ENCODE measurements around the gene CLSTN1.

Gene CLSTN1

GRCh38 chr1:9691691-9692090, 132.1 kb downstream of the CLSTN1 start:
- Histone ChIP-seq H3K27ac (ENCODE audit: low read length) (no peak overlapping the region), H3K9ac (ENCODE audit: low read length) (no peak overlapping the region)

GRCh38 chr1:9691108-9691445, 132.7 kb downstream of the CLSTN1 start:
- H3K4me3 ChIP-seq (ENCODE audit: low read length): peak overlapping the region; percentile 76
- H3K27ac ChIP-seq (ENCODE audit: low read length): no peak overlapping the region
- no peaks in the 10 kb centered on the region for H3K9me3 ChIP-seq (ENCODE audit: control insufficient read depth, low read depth, low read length)
- H3K9ac ChIP-seq (ENCODE audit: low read length): no peak overlapping the region
- peaks cover 21% of the 10 kb centered on the region for H3K4me1 ChIP-seq (ENCODE audit: control insufficient read depth, low read depth, low read length)
- H3K27me3 ChIP-seq (ENCODE audit: control insufficient read depth, insufficient read depth, low read length): peaks cover 36% of the 10 kb centered on the region
- H3K36me3 ChIP-seq (ENCODE audit: control insufficient read depth, low read depth, low read length): no peaks in the 10 kb centered on the region

More at GRCh38 chr1:9691691-9692090, 132.1 kb downstream of the CLSTN1 start:
- peaks cover 36% of the 10 kb centered on the region for H3K27me3 ChIP-seq (ENCODE audit: control insufficient read depth, insufficient read depth, low read length)
- peaks cover 18% of the 10 kb centered on the region for H3K4me1 ChIP-seq (ENCODE audit: control insufficient read depth, low read depth, low read length)
- no peaks in the 10 kb centered on the region for H3K36me3 ChIP-seq (ENCODE audit: control insufficient read depth, low read depth, low read length)
- H3K4me3 ChIP-seq (ENCODE audit: low read length): peak overlapping the region; percentile 76
- no peaks in the 10 kb centered on the region for H3K9me3 ChIP-seq (ENCODE audit: control insufficient read depth, low read depth, low read length)

GRCh38 chr1:9690440-9691107, 133.2 kb downstream of the CLSTN1 start:
- Histone ChIP-seq H3K9me3 (ENCODE audit: control insufficient read depth, low read depth, low read length) (no peaks in the 10 kb centered on the region), H3K9ac (ENCODE audit: low read length) (peak overlapping the region; percentile 68), H3K36me3 (ENCODE audit: control insufficient read depth, low read depth, low read length) (no peaks in the 10 kb centered on the region), H3K4me1 (ENCODE audit: control insufficient read depth, low read depth, low read length) (peaks cover 21% of the 10 kb centered on the region), H3K27me3 (ENCODE audit: control insufficient read depth, insufficient read depth, low read length) (peaks cover 36% of the 10 kb centered on the region), H3K4me3 (ENCODE audit: low read length) (peak overlapping the region; percentile 76), H3K27ac (ENCODE audit: low read length) (no peak overlapping the region)

- Histone ChIP-seq H3K9me3 (ENCODE audit: control insufficient read depth, low read depth, low read length) (no peaks in the 10 kb centered on the region), H3K27ac (ENCODE audit: low read length) (no peak overlapping the region), H3K36me3 (ENCODE audit: control insufficient read depth, low read depth, low read length) (no peaks in the 10 kb centered on the region), H3K27me3 (ENCODE audit: control insufficient read depth, insufficient read depth, low read length) (peaks cover 36% of the 10 kb centered on the region), H3K4me3 (ENCODE audit: low read length) (peak overlapping the region; percentile 76), H3K9ac (ENCODE audit: low read length) (peak overlapping the region; percentile 68), H3K4me1 (ENCODE audit: control insufficient read depth, low read depth, low read length) (peaks cover 21% of the 10 kb centered on the region)
Observed at GRCh38 chr1:9689971-9690381, 133.8 kb downstream of the CLSTN1 start.

GRCh38 chr1:9689011-9689706, 134.6 kb downstream of the CLSTN1 start:
- Histone ChIP-seq H3K9ac (ENCODE audit: low read length) (no peak overlapping the region), H3K27me3 (ENCODE audit: control insufficient read depth, insufficient read depth, low read length) (peaks cover 36% of the 10 kb centered on the region), H3K4me1 (ENCODE audit: control insufficient read depth, low read depth, low read length) (peaks cover 21% of the 10 kb centered on the region), H3K36me3 (ENCODE audit: control insufficient read depth, low read depth, low read length) (no peaks in the 10 kb centered on the region), H3K27ac (ENCODE audit: low read length) (no peak overlapping the region), H3K4me3 (ENCODE audit: low read length) (peak overlapping the region; percentile 83), H3K9me3 (ENCODE audit: control insufficient read depth, low read depth, low read length) (no peaks in the 10 kb centered on the region)

- Histone ChIP-seq H3K27me3 (ENCODE audit: control insufficient read depth, insufficient read depth, low read length) (peaks cover 36% of the 10 kb centered on the region), H3K27ac (ENCODE audit: low read length) (no peak overlapping the region), H3K9me3 (ENCODE audit: control insufficient read depth, low read depth, low read length) (no peaks in the 10 kb centered on the region), H3K4me3 (ENCODE audit: low read length) (peak overlapping the region; percentile 83), H3K9ac (ENCODE audit: low read length) (no peak overlapping the region), H3K36me3 (ENCODE audit: control insufficient read depth, low read depth, low read length) (no peaks in the 10 kb centered on the region), H3K4me1 (ENCODE audit: control insufficient read depth, low read depth, low read length) (peaks cover 21% of the 10 kb centered on the region)
Observed at GRCh38 chr1:9688599-9688998, 135.2 kb downstream of the CLSTN1 start.

GRCh38 chr1:9687874-9688582, 135.7 kb downstream of the CLSTN1 start:
- Histone ChIP-seq H3K27ac (ENCODE audit: low read length) (no peak overlapping the region), H3K27me3 (ENCODE audit: control insufficient read depth, insufficient read depth, low read length) (peaks cover 36% of the 10 kb centered on the region), H3K4me1 (ENCODE audit: control insufficient read depth, low read depth, low read length) (peaks cover 21% of the 10 kb centered on the region), H3K9me3 (ENCODE audit: control insufficient read depth, low read depth, low read length) (no peaks in the 10 kb centered on the region), H3K4me3 (ENCODE audit: low read length) (peak overlapping the region; percentile 83), H3K9ac (ENCODE audit: low read length) (peak overlapping the region; percentile 13), H3K36me3 (ENCODE audit: control insufficient read depth, low read depth, low read length) (no peaks in the 10 kb centered on the region)

GRCh38 chr1:9687120-9687873, 136.5 kb downstream of the CLSTN1 start:
- Histone ChIP-seq H3K4me1 (ENCODE audit: control insufficient read depth, low read depth, low read length) (peaks cover 21% of the 10 kb centered on the region), H3K9me3 (ENCODE audit: control insufficient read depth, low read depth, low read length) (no peaks in the 10 kb centered on the region), H3K27me3 (ENCODE audit: control insufficient read depth, insufficient read depth, low read length) (peaks cover 36% of the 10 kb centered on the region), H3K27ac (ENCODE audit: low read length) (no peak overlapping the region), H3K36me3 (ENCODE audit: control insufficient read depth, low read depth, low read length) (no peaks in the 10 kb centered on the region), H3K9ac (ENCODE audit: low read length) (peak overlapping the region; percentile 70), H3K4me3 (ENCODE audit: low read length) (peak overlapping the region; percentile 83)

- Histone ChIP-seq H3K4me3 (ENCODE audit: low read length) (no peak overlapping the region), H3K9me3 (ENCODE audit: control insufficient read depth, low read depth, low read length) (no peaks in the 10 kb centered on the region), H3K4me1 (ENCODE audit: control insufficient read depth, low read depth, low read length) (peaks cover 3% of the 10 kb centered on the region), H3K9ac (ENCODE audit: low read length) (no peak overlapping the region), H3K27ac (ENCODE audit: low read length) (no peak overlapping the region), H3K36me3 (ENCODE audit: control insufficient read depth, low read depth, low read length) (peaks cover 4% of the 10 kb centered on the region), H3K27me3 (ENCODE audit: control insufficient read depth, insufficient read depth, low read length) (peaks cover 15% of the 10 kb centered on the region)
Observed at GRCh38 chr1:9684801-9685200, 139.0 kb downstream of the CLSTN1 start.

- Histone ChIP-seq H3K27me3 (ENCODE audit: control insufficient read depth, insufficient read depth, low read length) (no peaks in the 10 kb centered on the region), H3K9me3 (ENCODE audit: control insufficient read depth, low read depth, low read length) (no peaks in the 10 kb centered on the region), H3K27ac (ENCODE audit: low read length) (no peak overlapping the region), H3K36me3 (ENCODE audit: control insufficient read depth, low read depth, low read length) (peaks cover 7% of the 10 kb centered on the region), H3K4me1 (ENCODE audit: control insufficient read depth, low read depth, low read length) (no peaks in the 10 kb centered on the region), H3K4me3 (ENCODE audit: low read length) (no peak overlapping the region), H3K9ac (ENCODE audit: low read length) (no peak overlapping the region)
Observed at GRCh38 chr1:9680828-9681227, 142.9 kb downstream of the CLSTN1 start.

- Histone ChIP-seq H3K27ac (ENCODE audit: low read length) (no peak overlapping the region), H3K27me3 (ENCODE audit: control insufficient read depth, insufficient read depth, low read length) (no peaks in the 10 kb centered on the region), H3K9ac (ENCODE audit: low read length) (no peak overlapping the region), H3K4me1 (ENCODE audit: control insufficient read depth, low read depth, low read length) (no peaks in the 10 kb centered on the region), H3K9me3 (ENCODE audit: control insufficient read depth, low read depth, low read length) (no peaks in the 10 kb centered on the region), H3K4me3 (ENCODE audit: low read length) (no peak overlapping the region), H3K36me3 (ENCODE audit: control insufficient read depth, low read depth, low read length) (peaks cover 7% of the 10 kb centered on the region)
Observed at GRCh38 chr1:9680091-9680490, 143.7 kb downstream of the CLSTN1 start.
